ENCODE measurements around the gene SHKBP1.

DNA sequence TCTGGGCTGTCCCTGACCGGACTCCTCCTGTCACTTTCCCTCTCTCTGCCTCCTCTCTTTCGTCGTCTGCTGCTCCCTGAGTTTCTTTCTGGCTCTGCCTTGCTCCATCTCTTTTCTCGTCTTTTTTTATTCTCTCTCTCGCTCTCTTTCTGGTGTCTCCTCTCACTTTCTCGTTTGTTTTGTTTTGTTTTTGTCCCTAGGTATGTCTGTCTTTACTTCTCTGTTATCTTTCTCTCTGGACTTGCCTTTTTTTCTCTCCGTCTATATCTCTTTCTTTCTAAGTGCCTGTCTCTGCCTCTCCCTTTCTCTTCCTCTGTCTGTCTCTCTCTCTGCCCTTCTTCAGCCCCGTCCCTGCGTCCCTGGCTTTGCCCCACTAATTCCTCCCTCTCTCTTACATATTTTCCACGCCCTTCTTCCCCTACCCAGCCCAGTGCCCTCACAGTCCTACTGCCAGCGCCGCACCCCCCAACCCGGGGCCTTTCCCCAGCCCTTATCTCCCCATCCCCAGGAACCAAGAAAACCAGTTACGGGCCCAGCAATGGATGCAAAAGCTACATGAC, 48.1 kb upstream of the SHKBP1 start:
- TF ChIP-seq RCOR1 (conservative IDR thresholded peaks at IDR 0.05; ENCODE audit: low read depth, low read length) (no peak), EGR1 (IDR thresholded peaks at IDR 0.05; ENCODE audit: borderline replicate concordance in 1 of 2, low read depth in 2 of 2, low read length in 2 of 2) (no peak), ZBED1 (IDR thresholded peaks at IDR 0.05; ENCODE audit: borderline replicate concordance) (no peak)
- TF ChIP-seq, protein P1, sequence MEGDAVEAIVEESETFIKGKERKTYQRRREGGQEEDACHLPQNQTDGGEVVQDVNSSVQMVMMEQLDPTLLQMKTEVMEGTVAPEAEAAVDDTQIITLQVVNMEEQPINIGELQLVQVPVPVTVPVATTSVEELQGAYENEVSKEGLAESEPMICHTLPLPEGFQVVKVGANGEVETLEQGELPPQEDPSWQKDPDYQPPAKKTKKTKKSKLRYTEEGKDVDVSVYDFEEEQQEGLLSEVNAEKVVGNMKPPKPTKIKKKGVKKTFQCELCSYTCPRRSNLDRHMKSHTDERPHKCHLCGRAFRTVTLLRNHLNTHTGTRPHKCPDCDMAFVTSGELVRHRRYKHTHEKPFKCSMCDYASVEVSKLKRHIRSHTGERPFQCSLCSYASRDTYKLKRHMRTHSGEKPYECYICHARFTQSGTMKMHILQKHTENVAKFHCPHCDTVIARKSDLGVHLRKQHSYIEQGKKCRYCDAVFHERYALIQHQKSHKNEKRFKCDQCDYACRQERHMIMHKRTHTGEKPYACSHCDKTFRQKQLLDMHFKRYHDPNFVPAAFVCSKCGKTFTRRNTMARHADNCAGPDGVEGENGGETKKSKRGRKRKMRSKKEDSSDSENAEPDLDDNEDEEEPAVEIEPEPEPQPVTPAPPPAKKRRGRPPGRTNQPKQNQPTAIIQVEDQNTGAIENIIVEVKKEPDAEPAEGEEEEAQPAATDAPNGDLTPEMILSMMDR (IDR thresholded peaks at IDR 0.05 in 2 of 3, conservative IDR thresholded peaks at IDR 0.05 in 1 of 3; ENCODE audit: control insufficient read depth in 2 of 3, extremely low read depth in 1 of 3, insufficient read depth in 1 of 3, low read depth in 3 of 3, low read length in 3 of 3): no peak
- TF ChIP-seq, protein P2, sequence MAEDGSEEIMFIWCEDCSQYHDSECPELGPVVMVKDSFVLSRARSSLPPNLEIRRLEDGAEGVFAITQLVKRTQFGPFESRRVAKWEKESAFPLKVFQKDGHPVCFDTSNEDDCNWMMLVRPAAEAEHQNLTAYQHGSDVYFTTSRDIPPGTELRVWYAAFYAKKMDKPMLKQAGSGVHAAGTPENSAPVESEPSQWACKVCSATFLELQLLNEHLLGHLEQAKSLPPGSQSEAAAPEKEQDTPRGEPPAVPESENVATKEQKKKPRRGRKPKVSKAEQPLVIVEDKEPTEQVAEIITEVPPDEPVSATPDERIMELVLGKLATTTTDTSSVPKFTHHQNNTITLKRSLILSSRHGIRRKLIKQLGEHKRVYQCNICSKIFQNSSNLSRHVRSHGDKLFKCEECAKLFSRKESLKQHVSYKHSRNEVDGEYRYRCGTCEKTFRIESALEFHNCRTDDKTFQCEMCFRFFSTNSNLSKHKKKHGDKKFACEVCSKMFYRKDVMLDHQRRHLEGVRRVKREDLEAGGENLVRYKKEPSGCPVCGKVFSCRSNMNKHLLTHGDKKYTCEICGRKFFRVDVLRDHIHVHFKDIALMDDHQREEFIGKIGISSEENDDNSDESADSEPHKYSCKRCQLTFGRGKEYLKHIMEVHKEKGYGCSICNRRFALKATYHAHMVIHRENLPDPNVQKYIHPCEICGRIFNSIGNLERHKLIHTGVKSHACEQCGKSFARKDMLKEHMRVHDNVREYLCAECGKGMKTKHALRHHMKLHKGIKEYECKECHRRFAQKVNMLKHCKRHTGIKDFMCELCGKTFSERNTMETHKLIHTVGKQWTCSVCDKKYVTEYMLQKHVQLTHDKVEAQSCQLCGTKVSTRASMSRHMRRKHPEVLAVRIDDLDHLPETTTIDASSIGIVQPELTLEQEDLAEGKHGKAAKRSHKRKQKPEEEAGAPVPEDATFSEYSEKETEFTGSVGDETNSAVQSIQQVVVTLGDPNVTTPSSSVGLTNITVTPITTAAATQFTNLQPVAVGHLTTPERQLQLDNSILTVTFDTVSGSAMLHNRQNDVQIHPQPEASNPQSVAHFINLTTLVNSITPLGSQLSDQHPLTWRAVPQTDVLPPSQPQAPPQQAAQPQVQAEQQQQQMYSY (CRISPR knock-in tag; IDR thresholded peaks at IDR 0.05): no peak
